LNCaP clone FGC (cell line): ENCODE measurements around the gene ARHGAP22.
A peak's percentile ranks its signal among the peaks of the same experiment; 100 is the strongest.

Source experiments
- DNase-seq: peaks from one replicate; pipeline ENCODE4 v3.0.0-alpha.2; 2011; ENCODE audit warnings: low read depth
- H3K4me3 ChIP-seq: 2 replicates; pipeline ENCODE4 v1.5.1; 2011; ENCODE audit warnings: mild to moderate bottlenecking, low read depth, low read length, control low read depth
- CTCF ChIP-seq: IDR thresholded peaks from 2 replicates; pipeline ENCODE4 v1.5.1; 2012; ENCODE audit warnings: mild to moderate bottlenecking; ENCODE audit not compliant: control insufficient read depth, insufficient read depth; ENCODE audit errors: extremely low read depth

Gene ARHGAP22

GRCh38 chr10:48608279-48608681, 3.4 kb upstream of the ARHGAP22 start:
- peak; percentile 7 for DNase-seq
- TF ChIP-seq CTCF, result peak; percentile 89
- no peak overlapping the region for H3K4me3 ChIP-seq

DNA sequence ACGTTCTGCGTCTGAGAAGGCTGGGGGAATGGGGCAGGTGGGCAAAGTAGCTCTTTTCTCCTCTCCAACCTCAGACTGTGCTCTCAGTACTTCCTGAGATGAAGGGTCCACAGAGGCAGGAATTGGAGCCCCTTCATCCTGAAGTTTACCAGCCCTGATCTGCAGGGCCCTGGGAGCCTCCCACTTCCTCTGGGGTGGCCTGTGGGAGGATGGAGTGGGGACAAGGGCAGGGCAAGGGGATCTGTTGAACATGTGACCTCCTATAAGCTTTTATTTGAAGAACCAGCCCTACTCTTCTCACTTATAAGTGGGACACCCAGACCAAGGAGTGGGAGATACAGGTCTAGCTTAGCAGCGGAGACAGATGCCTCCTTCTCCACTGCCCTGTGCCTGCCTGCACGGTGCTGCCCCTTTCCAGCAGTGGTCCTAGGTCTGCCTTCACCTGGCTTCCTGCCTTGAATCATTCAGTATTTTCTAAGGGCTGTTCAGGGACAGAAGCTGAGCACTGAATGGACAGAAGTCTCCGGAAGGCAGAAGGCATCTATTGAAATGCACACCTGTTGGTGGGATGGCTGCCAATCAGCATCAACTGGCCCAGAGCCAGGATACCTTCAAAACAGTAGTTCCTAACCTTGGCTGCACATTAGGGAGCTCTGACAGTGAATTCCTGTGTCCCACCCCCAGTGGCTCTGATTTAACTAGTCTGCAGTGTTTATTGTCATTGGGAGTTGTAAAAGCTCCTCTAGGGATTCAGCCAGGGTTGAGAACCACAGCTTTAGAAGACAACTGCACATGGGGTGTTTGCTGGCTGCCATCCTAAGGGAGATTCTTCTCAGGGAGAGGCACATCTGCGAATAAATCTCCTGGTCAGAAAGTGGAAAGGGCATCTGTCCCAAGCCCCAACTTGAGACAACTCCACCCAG, 2.7 kb upstream of the ARHGAP22 start:
- H3K4me3 ChIP-seq, result no peak overlapping the region
- DNase-seq, result no peak
- TF ChIP-seq CTCF, result no peak

DNA sequence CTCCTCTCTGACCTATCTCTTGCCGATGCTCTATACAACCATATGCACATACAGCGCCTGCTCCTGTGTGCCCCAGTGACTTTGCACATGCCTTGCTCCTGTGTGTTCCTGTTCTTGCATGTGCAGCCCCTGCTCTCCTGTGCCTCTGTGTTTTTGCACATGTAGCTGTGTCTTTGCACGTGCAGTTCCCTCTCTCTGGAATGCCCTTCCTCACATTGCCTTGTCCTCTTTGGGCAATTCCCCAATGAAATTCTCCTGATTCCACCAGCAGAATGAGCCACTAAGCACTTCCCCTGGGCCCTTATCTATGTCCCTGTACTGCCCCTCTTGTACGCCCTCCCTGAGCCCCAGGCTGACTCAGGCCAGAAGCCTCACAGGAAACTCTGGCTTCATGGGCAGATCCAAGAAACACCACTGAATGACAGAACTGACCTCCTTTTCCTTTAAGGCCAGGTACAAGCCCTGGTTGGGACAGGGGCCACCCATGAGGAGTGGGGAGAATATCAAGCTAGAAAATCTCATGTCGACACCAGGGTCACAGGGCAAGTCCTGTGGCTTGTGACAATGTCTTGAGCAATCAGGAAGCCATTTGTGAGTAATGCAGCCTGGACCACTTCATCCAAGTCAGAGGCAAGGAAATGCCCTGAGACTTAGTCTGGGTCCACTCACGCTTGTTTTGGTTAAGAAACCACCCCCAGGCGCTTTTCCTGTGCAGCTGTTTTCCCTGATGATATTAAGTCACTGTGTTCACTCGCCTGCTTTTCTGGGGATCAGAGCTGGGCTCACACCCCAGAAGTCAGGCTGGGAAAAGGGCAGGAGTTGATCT, 1.9 kb upstream of the ARHGAP22 start:
- DNase-seq, result no peak
- no peak for TF ChIP-seq CTCF

GRCh38 chr10:48605786-48606529, 1.1 kb upstream of the ARHGAP22 start:
- TF ChIP-seq CTCF, result no peak
- no peak overlapping the region for H3K4me3 ChIP-seq
- no peak for DNase-seq

More for the DNA sequence above, 1.9 kb upstream of the ARHGAP22 start:
- no peak overlapping the region for H3K4me3 ChIP-seq

DNA sequence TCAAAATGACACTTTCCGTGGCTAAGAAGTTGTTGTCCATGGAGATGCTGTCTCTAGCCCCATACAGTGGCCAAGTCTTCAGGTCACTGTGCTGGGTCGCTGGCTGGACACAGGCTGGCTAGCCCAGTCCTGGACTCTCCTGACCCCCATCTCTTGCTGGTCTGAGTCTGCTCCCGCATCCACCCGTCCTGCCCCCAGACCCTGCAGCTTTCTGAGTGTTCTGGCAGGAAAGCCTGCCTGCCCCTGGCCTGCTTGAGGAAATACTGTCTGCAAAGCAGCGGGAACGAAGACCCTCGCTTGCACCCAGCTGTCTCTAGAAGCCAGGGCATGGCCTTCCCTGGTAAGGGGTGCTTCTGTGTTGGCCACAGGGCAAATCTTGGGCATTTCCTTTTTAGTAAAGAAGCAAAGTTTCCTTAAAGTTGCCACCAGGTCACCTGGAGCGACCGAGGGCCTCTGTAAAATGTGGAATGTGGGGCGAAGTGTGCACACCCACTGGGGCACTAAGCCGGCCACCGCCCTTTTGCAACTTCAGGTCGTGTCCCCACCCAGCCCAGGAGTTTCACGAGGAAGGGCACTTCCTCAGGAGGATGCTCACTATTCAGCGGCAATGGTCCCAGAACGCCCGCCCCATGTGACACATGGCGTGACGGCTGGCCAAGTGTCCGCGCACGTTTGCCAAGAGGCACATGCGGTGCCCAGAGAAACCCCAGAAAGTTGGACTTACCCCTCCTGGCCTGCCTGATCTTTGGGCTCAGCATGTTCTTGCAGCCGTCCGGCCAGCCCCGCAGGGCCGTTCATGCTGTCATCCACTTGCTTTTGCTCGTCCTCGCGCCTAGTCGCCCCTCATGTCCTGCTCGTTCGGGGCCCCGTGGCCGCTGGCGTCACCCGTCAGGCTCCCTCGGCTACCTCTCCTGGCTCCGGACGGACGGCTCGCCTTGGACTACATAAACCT, 558 bp downstream of the ARHGAP22 start:
- TF ChIP-seq CTCF, result no peak
- no peak for DNase-seq
- peak overlapping the region; percentile 36 for H3K4me3 ChIP-seq
